IPS-NIHi11 (cell line): ENCODE measurements around the gene SCYL1.
A peak's percentile ranks its signal among the peaks of the same experiment; 100 is the strongest.

Experiments used
- DNase-seq: peaks from one replicate; pipeline ENCODE4 v3.0.0; 2012; ENCODE audit warnings: mixed read lengths, low spot score

The SCYL1 gene

DNA sequence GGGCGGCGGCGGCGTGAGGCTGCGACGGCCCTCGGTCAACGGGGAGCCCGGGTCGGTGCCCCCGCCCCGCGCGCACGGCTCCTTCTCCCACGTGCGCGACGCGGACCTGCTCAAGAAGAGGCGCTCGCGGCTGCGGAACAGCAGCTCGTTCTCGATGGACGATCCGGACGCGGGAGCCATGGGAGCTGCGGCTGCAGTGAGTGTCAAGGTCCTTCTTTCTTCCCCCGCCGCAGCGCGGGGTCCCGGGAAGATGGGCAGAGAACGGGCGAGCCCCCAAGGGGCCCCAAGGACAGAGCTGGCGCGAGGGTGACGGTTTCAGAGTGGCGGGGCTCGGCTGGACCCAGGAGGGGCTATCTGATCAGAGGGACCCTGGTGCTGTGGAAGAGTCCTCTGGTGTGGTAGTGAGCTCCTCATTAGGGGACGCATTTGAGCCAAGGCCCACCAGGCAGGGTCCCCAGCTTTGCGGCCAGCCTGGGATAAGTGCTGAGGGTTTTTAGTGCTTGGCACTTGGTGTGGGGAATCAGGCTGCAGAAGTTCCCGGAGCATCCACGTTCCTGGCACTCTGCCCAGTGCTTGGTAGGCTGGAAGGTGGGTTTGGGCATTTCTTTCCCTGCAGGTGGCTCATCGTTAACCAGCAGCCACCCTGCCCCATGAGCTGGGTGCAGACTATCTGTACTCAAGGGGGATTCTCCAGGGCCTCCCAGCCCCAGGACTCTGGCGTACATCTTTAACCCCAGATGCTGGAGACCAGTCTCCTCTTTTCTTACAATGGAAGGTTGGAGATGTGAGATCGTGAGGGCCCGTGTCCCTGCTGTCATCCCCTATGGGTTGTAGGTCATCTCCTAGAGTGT, 60.7 kb downstream of the SCYL1 start:
- no peak for DNase-seq

DNA sequence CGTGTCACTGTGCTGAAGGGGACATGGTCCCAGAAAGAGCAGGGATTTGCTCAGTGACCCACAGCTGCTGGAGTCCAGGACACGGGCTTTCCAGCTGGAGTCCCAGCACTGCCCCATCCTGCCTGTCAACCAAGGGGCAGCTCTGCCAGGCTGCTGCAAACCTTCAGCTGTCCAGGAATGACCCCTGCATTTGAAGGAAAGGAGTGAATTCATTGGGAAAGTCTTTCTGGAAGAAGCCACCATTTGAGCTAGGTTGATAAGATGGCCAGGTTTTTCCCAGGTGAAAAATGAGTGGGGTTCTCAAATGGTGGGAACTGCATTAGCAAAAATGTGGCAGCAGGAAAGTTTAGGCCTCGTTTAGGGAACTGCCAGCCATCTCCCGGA, 61.4 kb downstream of the SCYL1 start:
- DNase-seq: no peak

DNA sequence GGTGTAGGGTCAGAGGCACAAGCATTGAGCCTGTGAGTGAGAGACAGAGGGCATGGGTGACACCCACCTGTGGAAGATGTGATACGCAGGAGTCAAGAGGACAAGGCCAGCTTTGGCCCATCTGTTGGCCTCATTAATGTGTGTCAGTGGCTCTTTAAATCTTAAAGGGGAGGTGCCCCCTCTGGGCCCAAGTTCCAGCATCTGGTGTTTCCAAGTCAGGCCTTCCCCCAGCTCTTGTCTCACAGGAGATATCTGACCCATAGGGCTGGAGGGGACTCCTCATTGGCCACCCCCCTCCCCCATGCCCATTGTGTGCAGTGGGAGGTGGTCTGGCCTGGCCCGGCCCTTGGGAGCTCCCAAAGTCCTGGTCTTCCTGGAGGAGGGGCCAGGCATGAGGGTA, 61.8 kb downstream of the SCYL1 start:
- DNase-seq: peak; percentile 67
